Stimulated activated CD8-positive, alpha-beta memory T cell treated with anti-CD3 and anti-CD28 coated beads, Interleukin-4, amount 100 ng/mL, for 48 hours (primary cell): Measurements from ENCODE around the gene POLR3H.

Experiments
- DNase-seq: peaks from one replicate; pipeline ENCODE4 v3.0.0-alpha.2; 2020

Gene POLR3H

DNA sequence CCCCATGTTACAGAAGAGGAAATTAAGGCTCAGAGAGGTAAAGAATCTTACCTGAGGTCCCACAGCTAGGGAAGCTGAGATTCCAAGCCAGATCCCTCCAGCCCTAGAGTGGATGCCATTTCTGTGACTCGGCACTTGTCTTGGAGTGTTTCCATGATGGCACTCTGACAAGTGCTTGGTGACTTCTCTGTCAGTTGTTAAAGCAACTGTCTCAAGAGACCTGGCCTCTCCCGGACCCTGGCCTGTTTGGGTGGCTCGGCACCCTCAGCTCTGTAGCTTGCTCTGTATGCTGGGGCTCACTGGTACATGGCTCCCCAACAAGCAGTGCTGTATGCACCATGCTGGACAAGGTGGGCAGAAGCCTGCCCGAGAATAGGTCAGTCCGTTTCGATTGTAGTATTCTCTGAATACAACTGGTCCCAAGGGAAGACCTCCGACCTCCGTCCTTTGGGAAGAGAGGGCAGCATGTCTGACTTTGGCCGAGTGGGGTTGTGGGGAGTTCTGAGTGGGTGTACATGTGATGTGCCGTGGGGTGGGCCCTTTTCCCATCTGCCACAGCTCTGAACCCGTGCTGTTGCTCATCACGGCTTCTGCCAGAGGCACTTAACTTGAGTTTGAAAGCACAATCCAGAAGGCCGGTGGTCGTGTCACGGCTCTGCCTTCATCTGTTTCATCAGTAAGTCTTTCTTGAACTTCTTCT, 63.0 kb downstream of the POLR3H start:
- DNase-seq: no peak

DNA sequence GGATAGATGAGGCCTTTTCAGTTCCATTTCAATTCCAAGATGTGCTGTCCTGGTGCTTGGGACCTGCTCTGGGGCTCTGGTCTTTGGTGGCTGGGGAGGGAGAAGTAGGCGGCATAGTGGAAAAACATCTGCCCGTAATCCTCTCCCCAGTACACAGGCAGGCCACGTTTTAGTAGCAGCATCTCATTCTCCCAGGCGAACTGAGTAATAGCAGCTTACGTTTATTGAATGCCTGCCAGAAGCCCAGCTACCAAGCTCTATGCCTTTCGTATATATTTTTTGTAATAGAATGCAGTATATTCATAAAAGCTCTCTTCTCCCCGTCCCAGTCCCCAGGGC, 63.9 kb downstream of the POLR3H start:
- no peak for DNase-seq

DNA sequence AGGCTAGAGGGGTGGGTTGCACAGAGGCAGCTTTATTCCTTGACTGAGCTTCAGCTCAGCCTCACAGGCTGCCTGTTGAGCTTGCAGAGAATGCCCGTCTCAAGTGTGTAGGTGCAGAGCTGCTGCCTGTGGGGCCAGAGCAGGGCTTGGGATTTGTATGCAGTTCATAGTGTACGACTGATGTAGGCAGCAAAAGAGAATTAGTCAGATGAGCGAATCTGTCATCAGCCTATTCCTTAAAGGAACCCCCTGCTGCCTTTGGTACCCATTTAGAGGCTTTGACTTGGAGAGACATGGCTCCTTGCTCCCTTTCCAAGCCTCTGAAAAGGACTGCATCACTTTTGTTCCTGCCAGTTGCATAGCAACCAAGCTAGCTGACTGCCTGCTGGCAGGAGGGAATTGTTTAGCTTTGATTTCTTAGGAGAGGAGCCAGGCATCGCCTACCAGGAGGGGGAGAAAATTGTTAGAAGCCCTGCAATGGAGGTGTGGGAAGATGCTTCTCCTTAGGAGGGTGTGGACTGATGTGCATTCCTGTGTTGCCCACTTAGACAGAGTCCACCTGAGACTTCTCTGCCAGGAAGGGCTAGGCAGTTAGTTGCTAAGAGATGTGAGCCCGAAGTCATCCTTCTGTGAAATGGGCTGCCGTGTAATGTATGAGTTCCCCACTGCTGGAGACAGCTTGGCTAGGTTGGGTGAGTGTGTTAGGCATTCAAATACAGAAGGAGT, 64.4 kb downstream of the POLR3H start:
- no peak for DNase-seq

DNA sequence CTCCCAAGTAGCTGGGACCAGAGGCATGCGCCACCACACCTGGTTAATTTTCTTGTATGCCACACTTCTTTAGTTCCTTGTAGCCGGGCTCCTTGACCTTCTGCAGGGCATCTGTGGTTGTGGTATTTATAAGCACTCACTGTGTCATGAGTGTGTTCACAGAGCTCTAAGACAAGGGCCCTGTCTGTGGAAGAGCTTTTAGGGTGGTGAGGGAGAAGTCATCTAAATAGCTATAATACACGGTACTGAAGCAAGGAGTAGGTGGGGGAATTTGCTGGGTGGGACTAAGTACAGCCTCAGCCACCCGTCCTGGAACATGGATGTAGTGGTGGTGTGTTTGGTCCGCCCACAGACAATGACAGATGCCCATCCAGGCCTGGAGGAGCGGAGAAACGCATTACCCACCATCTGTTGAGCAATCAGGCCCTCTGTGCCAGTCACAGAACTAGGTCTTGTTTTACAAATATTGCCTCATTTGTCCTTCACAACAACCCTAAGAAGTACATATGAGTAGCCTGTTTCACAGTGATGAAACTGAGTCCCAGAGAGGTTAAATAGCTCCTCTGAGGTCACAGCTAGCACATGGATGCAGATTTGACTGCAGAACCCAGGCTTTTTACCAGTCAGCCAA, 65.3 kb downstream of the POLR3H start:
- no peak for DNase-seq

DNA sequence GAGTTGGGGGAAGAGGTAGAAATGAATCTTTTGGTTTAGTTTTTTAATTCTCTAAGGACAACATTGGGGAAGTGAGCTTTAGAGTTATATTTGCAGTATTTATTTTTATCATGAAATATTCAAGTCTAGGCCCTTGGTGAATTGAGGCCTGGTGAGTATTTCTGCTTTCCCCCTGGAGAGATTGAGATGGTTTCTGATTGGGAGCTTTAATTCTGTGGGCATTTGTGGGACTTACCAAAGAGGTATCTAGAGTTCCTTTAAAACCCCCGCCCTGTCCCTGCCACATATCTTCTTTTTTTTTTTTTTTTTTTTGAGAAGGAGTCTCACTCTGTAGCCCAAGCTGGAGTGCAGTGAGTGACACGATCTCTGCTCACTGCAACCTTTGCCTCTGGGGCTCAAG, 65.8 kb downstream of the POLR3H start:
- no peak for DNase-seq
